A549 (cell line): Measurements from ENCODE around the gene SMARCA4. TPM values are rescaled to one million over a fixed set of nuclear protein-coding genes. Genes with fewer than 3 reads are reported as not detected.

ENCODE experiments used
- ATAC-seq, 2 experiments: fragments of 200-7000 bp in 1 of 2; fragments of >200 bp in 1 of 2; cut with Nextera tagmentation in 1 of 2; cut with Tn5 transposase in 1 of 2; 3 replicates each; pipeline versions ENCODE4 v1.8.0 to v1.9.1; 2018 to 2020; ENCODE audit warnings: mild to moderate bottlenecking in 1 of 2, moderate library complexity in 1 of 2
- CTCF ChIA-PET: fragments of 300-600 bp; sonication (Branson Sonifier 250); formaldehyde crosslinking; extraction: SDS; loops from one replicate; lab custom pipeline; 2021; ENCODE audit warnings: antibody characterized with exemption, inconsistent platforms; lab: Yijun Ruan, JAX
- POLR2A ChIA-PET: fragments of 350-600 bp; formaldehyde crosslinking; extraction: SDS; loops from one replicate; lab custom pipeline; 2021; ENCODE audit warnings: antibody characterized with exemption, inconsistent platforms; lab: Yijun Ruan, JAX
- DNase-seq, 2 experiments: peaks; one replicate each; pipeline versions ENCODE4 v3.0.0 to v3.0.0-alpha.2; 2011 to 2016; ENCODE audit warnings: low read depth in 1 of 2, low spot score in 1 of 2
- FAIRE-seq: peaks from 2 replicates; lab custom pipeline; 2011; peaks lifted over from hg19 to GRCh38; lab: Jason Lieb, UNC
- H3K27ac ChIP-seq, 2 experiments: fragments of >200 bp; sonication (Bioruptor Twin); formaldehyde crosslinking; 3 replicates each; pipeline ENCODE4 v1.5.1; 2016 to 2017
- H3K4me1 ChIP-seq: fragments of >200 bp; sonication (Bioruptor Twin); formaldehyde crosslinking; 3 replicates; pipeline ENCODE4 v1.6.1; 2016
- H3K4me2 ChIP-seq: fragments of >200 bp; sonication (Bioruptor Twin); formaldehyde crosslinking; 3 replicates; pipeline ENCODE4 v1.6.1; 2016
- H3K4me3 ChIP-seq: fragments of >200 bp; sonication (Bioruptor Twin); formaldehyde crosslinking; 3 replicates; pipeline ENCODE4 v1.5.1; 2016
- H3K9me3 ChIP-seq: fragments of >200 bp; sonication (Bioruptor Twin); formaldehyde crosslinking; 3 replicates; pipeline ENCODE4 v1.6.1; 2016
- CBX2 ChIP-seq: fragments of 200-600 bp; sonication (generic); IDR thresholded peaks from 2 replicates; pipeline ENCODE4 v1.6.1; 2016; ENCODE audit warnings: low read depth, mild to moderate bottlenecking, borderline replicate concordance
- CBX8 ChIP-seq: fragments of 200-600 bp; sonication (generic); IDR thresholded peaks from 2 replicates; pipeline ENCODE4 v1.6.1; 2016
- CHD2 ChIP-seq: fragments of 150-350 bp; IDR thresholded peaks from 2 replicates; pipeline ENCODE4 v1.6.1; 2014; ENCODE audit warnings: low read length; ENCODE audit not compliant: partially characterized antibody
- CHD4 ChIP-seq: fragments of 200-600 bp; sonication (generic); IDR thresholded peaks from 2 replicates; pipeline ENCODE4 v1.6.1; 2016; ENCODE audit warnings: antibody characterized with exemption, mild to moderate bottlenecking, borderline replicate concordance
- EP300 ChIP-seq, 2 experiments: fragments of >200 bp; sonication (Bioruptor Twin); formaldehyde crosslinking; IDR thresholded peaks; 2 replicates in 1 of 2; 3 replicates in 1 of 2; pipeline ENCODE4 v1.6.1; 2016 to 2017
- FOSB ChIP-seq: fragments of 250-450 bp; sonication (Bioruptor Pico); IDR thresholded peaks from 2 replicates; pipeline ENCODE4 v1.5.0; 2020; ENCODE audit warnings: mild to moderate bottlenecking, moderate library complexity
- HDAC2 ChIP-seq: fragments of 200-600 bp; sonication (generic); IDR thresholded peaks from 2 replicates; pipeline ENCODE4 v1.6.1; 2016
- JUN ChIP-seq, 2 experiments: fragments of >200 bp; sonication (Bioruptor Twin); formaldehyde crosslinking; IDR thresholded peaks; 2 replicates in 1 of 2; 3 replicates in 1 of 2; pipeline ENCODE4 v1.6.1; 2016 to 2017
- KDM5A ChIP-seq: fragments of 200-600 bp; sonication (generic); IDR thresholded peaks from 2 replicates; pipeline ENCODE4 v1.6.1; 2016; ENCODE audit warnings: antibody characterized with exemption, mild to moderate bottlenecking
- MAFK ChIP-seq: fragments of 450-650 bp; IDR thresholded peaks from 2 replicates; pipeline ENCODE4 v1.6.1; 2014; ENCODE audit not compliant: partially characterized antibody
- MAZ ChIP-seq: fragments of 150-350 bp; IDR thresholded peaks from 2 replicates; pipeline ENCODE4 v1.6.1; 2014; ENCODE audit warnings: antibody characterized with exemption, low read depth, low read length, borderline replicate concordance
- MYC ChIP-seq: IDR thresholded peaks from 2 replicates; pipeline ENCODE4 v1.6.1; 2012; ENCODE audit warnings: mild to moderate bottlenecking, inconsistent platforms, low read length, improper control_type of control experiment, borderline replicate concordance
- RAD21 ChIP-seq, 2 experiments: fragments of >200 bp in 1 of 2; sonication (Bioruptor Twin) in 1 of 2; formaldehyde crosslinking in 1 of 2; IDR thresholded peaks in 1 of 2; conservative IDR thresholded peaks in 1 of 2; 2 replicates in 1 of 2; 3 replicates in 1 of 2; pipeline ENCODE4 v1.6.1; 2012 to 2018; ENCODE audit warnings: inconsistent platforms in 1 of 2
- RNF2 ChIP-seq: fragments of 200-600 bp; sonication (generic); IDR thresholded peaks from 2 replicates; pipeline ENCODE4 v1.6.1; 2016; ENCODE audit warnings: low read depth, mild to moderate bottlenecking, antibody characterized with exemption, moderate library complexity, borderline replicate concordance
- SREBF2 ChIP-seq: fragments of 450-650 bp; IDR thresholded peaks from 2 replicates; pipeline ENCODE4 v1.6.1; 2014; ENCODE audit warnings: mild to moderate bottlenecking, moderate library complexity
- TP53 ChIP-seq: fragments of 250-450 bp; sonication (Bioruptor Pico); IDR thresholded peaks from 2 replicates; pipeline ENCODE4 v1.5.0; 2021; ENCODE audit warnings: mild to moderate bottlenecking, moderate library complexity
- ZC3H11A ChIP-seq: fragments of 450-650 bp; IDR thresholded peaks from 2 replicates; pipeline ENCODE4 v1.6.1; 2014; ENCODE audit warnings: antibody characterized with exemption, mild to moderate bottlenecking
- ZFP36 ChIP-seq: fragments of 450-650 bp; IDR thresholded peaks from 2 replicates; pipeline ENCODE4 v1.6.1; 2014; ENCODE audit warnings: borderline replicate concordance; ENCODE audit not compliant: partially characterized antibody
- ZNF302 ChIP-seq: fragments of 250-450 bp; sonication (Bioruptor Pico); IDR thresholded peaks from 2 replicates; pipeline ENCODE4 v1.9.0; 2021; ENCODE audit warnings: inconsistent platforms, mild to moderate bottlenecking, moderate library complexity
- WGBS: methylation state at CpG from one replicate; pipeline ENCODE4 v1.1.6; 2017; ENCODE audit errors: missing lambda C conversion rate; 5-methylcytosine and 5-hydroxymethylcytosine counted together
- polyA plus RNA-seq, 4 experiments: library from polyadenylated mRNA; depleted of rRNA in 3 of 4; stranded (reverse); fragments of >200 nt; fragmentation: RNase III in 1 of 4; extraction: RNeasy Plus Mini Kit Qiagen cat#74134 plus additional on column Dnase treatment in 1 of 4; gene quantifications; 2 replicates in 3 of 4; 3 replicates in 1 of 4; pipeline ENCODE4 v1.2.3, GENCODE V29; 2011 to 2017
- TF ChIP-seq, protein P1 (sequence below): fragments of >200 bp; sonication (Bioruptor Twin); formaldehyde crosslinking; IDR thresholded peaks from 3 replicates; pipeline ENCODE4 v1.6.1; 2016
- TF ChIP-seq, protein P2 (sequence below): fragments of >200 bp; sonication (Bioruptor Twin); formaldehyde crosslinking; IDR thresholded peaks from 3 replicates; pipeline ENCODE4 v1.5.1; 2016
- TF ChIP-seq, protein P3 (sequence below): fragments of 450-650 bp; IDR thresholded peaks from 2 replicates; pipeline ENCODE4 v1.6.1; 2014; ENCODE audit warnings: antibody characterized with exemption
- TF ChIP-seq, protein P4 (sequence below): fragments of 200-600 bp; sonication (generic); IDR thresholded peaks from 2 replicates; pipeline ENCODE4 v1.6.1; 2016; ENCODE audit warnings: antibody characterized with exemption, mild to moderate bottlenecking, moderate library complexity
- TF ChIP-seq, protein P5 (sequence below): fragments of 150-350 bp; IDR thresholded peaks from 2 replicates; pipeline ENCODE4 v1.6.1; 2014; ENCODE audit warnings: low read depth, mild to moderate bottlenecking, low read length

Gene SMARCA4
- polyA plus RNA-seq, 2 of the 4 experiments (the other 2 are of a cell fraction): 8.1 to 11.9 TPM

DNA sequence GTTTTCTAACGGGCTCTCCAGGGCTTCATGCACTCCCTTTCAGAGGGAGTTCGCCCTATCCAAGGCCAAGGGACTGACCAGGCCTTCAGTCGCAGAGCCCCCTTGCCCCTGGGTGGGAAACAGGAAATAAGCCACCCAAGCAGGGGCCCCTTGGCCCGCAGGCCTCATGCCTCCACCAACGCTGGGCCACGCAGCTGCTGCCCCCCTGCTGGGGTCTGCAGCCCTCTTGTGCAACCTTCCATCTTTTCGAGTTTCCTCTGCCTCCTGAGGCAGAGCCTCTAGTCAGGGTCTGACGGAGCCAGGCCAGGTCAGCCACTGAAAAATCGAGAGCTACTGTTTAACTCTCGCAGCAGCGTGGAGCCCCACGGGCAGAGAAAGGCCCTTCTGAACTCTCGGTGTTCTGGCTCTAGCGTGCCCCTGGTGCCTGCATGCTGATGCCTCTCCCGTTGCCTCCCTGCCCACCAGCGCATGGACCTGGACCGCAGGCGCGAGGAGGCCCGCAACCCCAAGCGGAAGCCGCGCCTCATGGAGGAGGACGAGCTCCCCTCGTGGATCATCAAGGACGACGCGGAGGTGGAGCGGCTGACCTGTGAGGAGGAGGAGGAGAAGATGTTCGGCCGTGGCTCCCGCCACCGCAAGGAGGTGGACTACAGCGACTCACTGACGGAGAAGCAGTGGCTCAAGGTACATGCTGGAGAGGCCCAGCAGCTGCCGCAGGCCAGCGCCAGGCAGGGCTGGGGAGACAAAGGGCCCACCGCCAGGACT is 73.8 kb downstream of the SMARCA4 start:
- POLR2A ChIA-PET: no interaction called here
- CTCF ChIA-PET: interaction anchor here (0.7 to 3.5 kb wide), 18 partner anchors 11 to 448 kb away, joined by 3 to 22 read pairs (median 6); partner anchors contain the start of gene CARM1
- H3K27ac ChIP-seq: no peak overlapping the region
- ATAC-seq (no peak), FAIRE-seq (no peak), DNase-seq (no peak)
- H3K4me3 ChIP-seq: no peak overlapping the region
- H3K4me2 ChIP-seq: no peak overlapping the region
- WGBS: 92% methylated on average over 32 of the region's 38 CpGs
- 0 out of 3 replicates have a peak, but pooled peaks cover 4% of the 10 kb centered on the region for H3K4me1 ChIP-seq
- TF ChIP-seq MAFK (no peak), CBX2 (no peak), CBX8 (no peak), CHD4 (no peak), KDM5A (no peak)
- TF ChIP-seq, protein P1, sequence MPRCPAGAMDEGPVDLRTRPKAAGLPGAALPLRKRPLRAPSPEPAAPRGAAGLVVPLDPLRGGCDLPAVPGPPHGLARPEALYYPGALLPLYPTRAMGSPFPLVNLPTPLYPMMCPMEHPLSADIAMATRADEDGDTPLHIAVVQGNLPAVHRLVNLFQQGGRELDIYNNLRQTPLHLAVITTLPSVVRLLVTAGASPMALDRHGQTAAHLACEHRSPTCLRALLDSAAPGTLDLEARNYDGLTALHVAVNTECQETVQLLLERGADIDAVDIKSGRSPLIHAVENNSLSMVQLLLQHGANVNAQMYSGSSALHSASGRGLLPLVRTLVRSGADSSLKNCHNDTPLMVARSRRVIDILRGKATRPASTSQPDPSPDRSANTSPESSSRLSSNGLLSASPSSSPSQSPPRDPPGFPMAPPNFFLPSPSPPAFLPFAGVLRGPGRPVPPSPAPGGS: no peak
- H3K9me3 ChIP-seq: no peaks in the 10 kb centered on the region

DNA sequence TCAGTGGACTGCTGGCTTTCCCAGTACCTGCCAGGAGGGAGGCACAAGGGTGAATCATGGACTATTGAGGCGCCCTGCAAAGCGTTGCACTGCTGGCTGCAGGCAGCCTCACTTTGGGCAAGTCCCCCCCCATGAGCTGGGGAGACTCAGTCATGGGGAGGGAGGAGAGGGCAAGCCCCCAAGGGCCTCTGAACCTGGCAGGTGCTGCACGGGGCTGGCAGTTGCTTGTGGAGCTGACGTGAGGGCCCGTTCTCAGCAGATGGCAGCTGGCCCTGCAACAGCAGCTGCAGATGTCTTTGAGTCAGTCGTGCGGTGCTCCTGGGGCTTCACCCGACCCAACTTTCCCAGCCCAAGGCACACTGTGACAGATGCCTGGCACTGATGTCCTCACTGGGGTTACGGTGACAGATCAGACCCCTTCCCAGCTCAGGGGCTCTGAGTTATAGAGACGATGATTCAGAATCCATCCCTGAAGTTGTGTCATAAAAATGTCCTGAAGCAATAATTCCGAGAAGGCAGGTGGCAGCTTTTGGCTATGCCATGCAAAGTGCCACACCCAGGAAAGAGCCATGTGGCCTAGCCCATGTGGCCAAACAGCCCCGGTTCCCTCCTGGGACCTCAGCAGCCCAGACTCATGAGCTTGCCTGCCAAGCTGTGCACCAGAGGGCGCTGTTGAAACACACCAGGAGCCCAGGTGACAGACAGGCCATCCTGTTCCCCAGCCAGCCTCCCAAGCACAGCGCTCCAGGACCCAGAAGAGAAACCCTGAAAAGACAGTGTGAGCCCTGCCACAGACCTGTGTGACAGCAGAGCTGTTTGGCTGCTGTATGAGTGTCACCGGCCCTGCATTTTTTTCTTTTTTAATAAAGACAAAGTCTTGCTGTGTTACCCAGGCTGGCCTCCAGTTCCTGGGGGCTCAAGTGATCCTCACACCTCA is 74.9 kb downstream of the SMARCA4 start:
- DNase-seq: peak; percentile 84 to 86
- ATAC-seq: peak; percentile 93 to 98
- no peak overlapping the region for H3K4me3 ChIP-seq
- FAIRE-seq: no peak
- H3K4me2 ChIP-seq: no peak overlapping the region
- 0 out of 3 replicates have a peak, but pooled peaks cover 4% of the 10 kb centered on the region for H3K4me1 ChIP-seq
- H3K9me3 ChIP-seq: no peaks in the 10 kb centered on the region
- 50% methylated on average over 10 of the region's 15 CpGs for WGBS
- H3K27ac ChIP-seq: 0 out of 6 replicates have a peak overlapping the region, but pooled peaks of 1 of the 2 experiments have one; percentile 5
- POLR2A ChIA-PET: interaction anchor here (0.6 kb wide), 1 partner anchor 85 kb away, joined by 3 read pairs; no protein-coding TSS in a partner anchor
- CTCF ChIA-PET: interaction anchor here (0.6 to 3.5 kb wide), 39 partner anchors 8 to 169 kb away, joined by 3 to 22 read pairs (median 5); partner anchors contain the start of genes CARM1, KANK2 and LDLR
- TF ChIP-seq HDAC2: no peak
- TF ChIP-seq, protein P2, sequence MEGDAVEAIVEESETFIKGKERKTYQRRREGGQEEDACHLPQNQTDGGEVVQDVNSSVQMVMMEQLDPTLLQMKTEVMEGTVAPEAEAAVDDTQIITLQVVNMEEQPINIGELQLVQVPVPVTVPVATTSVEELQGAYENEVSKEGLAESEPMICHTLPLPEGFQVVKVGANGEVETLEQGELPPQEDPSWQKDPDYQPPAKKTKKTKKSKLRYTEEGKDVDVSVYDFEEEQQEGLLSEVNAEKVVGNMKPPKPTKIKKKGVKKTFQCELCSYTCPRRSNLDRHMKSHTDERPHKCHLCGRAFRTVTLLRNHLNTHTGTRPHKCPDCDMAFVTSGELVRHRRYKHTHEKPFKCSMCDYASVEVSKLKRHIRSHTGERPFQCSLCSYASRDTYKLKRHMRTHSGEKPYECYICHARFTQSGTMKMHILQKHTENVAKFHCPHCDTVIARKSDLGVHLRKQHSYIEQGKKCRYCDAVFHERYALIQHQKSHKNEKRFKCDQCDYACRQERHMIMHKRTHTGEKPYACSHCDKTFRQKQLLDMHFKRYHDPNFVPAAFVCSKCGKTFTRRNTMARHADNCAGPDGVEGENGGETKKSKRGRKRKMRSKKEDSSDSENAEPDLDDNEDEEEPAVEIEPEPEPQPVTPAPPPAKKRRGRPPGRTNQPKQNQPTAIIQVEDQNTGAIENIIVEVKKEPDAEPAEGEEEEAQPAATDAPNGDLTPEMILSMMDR: peak; percentile 74
- TF ChIP-seq MAZ: no peak
- TF ChIP-seq, protein P3, sequence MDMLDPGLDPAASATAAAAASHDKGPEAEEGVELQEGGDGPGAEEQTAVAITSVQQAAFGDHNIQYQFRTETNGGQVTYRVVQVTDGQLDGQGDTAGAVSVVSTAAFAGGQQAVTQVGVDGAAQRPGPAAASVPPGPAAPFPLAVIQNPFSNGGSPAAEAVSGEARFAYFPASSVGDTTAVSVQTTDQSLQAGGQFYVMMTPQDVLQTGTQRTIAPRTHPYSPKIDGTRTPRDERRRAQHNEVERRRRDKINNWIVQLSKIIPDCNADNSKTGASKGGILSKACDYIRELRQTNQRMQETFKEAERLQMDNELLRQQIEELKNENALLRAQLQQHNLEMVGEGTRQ: peak; percentile 63
- no peak for TF ChIP-seq EP300 (IDR thresholded peaks at IDR 0.05)
- TF ChIP-seq RAD21 (conservative IDR thresholded peaks at IDR 0.05 in 1 of 2, IDR thresholded peaks at IDR 0.05 in 1 of 2): peak; percentile 72 to 81
- TF ChIP-seq ZNF302: no peak
- TF ChIP-seq, protein P4, sequence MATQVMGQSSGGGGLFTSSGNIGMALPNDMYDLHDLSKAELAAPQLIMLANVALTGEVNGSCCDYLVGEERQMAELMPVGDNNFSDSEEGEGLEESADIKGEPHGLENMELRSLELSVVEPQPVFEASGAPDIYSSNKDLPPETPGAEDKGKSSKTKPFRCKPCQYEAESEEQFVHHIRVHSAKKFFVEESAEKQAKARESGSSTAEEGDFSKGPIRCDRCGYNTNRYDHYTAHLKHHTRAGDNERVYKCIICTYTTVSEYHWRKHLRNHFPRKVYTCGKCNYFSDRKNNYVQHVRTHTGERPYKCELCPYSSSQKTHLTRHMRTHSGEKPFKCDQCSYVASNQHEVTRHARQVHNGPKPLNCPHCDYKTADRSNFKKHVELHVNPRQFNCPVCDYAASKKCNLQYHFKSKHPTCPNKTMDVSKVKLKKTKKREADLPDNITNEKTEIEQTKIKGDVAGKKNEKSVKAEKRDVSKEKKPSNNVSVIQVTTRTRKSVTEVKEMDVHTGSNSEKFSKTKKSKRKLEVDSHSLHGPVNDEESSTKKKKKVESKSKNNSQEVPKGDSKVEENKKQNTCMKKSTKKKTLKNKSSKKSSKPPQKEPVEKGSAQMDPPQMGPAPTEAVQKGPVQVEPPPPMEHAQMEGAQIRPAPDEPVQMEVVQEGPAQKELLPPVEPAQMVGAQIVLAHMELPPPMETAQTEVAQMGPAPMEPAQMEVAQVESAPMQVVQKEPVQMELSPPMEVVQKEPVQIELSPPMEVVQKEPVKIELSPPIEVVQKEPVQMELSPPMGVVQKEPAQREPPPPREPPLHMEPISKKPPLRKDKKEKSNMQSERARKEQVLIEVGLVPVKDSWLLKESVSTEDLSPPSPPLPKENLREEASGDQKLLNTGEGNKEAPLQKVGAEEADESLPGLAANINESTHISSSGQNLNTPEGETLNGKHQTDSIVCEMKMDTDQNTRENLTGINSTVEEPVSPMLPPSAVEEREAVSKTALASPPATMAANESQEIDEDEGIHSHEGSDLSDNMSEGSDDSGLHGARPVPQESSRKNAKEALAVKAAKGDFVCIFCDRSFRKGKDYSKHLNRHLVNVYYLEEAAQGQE: no peak
- no peak for TF ChIP-seq ZC3H11A
- 0 out of 2 replicates have a peak, but pooled peaks have one; percentile 46 for TF ChIP-seq MYC
- TF ChIP-seq, protein P5, sequence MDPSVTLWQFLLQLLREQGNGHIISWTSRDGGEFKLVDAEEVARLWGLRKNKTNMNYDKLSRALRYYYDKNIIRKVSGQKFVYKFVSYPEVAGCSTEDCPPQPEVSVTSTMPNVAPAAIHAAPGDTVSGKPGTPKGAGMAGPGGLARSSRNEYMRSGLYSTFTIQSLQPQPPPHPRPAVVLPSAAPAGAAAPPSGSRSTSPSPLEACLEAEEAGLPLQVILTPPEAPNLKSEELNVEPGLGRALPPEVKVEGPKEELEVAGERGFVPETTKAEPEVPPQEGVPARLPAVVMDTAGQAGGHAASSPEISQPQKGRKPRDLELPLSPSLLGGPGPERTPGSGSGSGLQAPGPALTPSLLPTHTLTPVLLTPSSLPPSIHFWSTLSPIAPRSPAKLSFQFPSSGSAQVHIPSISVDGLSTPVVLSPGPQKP: no peak
- no peak for TF ChIP-seq CBX2
- TF ChIP-seq ZFP36: no peak
- no peak for TF ChIP-seq TP53 (CRISPR knock-in tag)
- TF ChIP-seq SREBF2: no peak
- no peak for TF ChIP-seq RNF2
- TF ChIP-seq JUN (IDR thresholded peaks at IDR 0.05): no peak
- TF ChIP-seq CHD2: no peak
- TF ChIP-seq FOSB (CRISPR knock-in tag): no peak
